HG02588 (cell line): ENCODE data around the gene PEDS1.
"Not testable (repeated sequence)": the region's sequence is repeated elsewhere in the genome, so short reads cannot be mapped to it uniquely, and the experiment has no call there.

Source experiments
- ATAC-seq: cut with Tn5 transposase; IDR thresholded peaks from one replicate; pipeline ENCODE4 v1.9.1; 2021; ENCODE audit warnings: mild to moderate bottlenecking, moderate library complexity; ENCODE audit not compliant: unreplicated experiment

PEDS1 gene

DNA sequence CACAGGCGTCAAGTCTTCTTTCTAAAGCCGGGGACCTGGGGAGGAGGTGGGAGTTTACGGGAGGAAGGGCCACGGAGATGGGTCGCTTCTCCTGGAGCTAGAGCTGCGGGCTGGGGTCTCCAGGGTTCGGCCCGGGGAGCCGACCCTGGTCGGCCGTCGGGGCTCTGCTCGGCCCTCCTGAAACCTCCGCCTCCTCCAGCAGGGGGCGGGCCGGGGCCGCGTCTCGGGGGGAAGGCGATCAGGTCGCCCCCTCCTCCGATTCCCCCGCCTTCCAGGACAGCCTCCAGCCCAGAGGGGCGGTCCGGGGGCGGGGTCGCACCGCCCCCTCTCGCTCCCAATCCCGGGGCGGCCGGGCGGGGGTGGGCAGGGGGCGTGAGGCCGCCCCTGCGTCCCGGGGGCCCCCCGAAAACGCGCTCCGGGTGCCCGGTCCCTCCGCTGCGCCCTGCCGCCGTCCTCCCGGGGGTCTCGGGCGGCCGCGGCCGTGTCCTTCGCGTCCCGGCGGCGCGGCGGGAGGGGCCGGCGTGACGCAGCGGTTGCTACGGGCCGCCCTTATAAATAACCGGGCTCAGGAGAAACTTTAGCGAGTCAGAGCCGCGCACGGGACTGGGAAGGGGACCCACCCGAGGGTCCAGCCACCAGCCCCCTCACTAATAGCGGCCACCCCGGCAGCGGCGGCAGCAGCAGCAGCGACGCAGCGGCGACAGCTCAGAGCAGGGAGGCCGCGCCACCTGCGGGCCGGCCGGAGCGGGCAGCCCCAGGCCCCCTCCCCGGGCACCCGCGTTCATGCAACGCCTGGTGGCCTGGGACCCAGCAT, 36.9 kb upstream of the PEDS1 start, which contains the start of gene CEBPB:
TSS of gene CEBPB (plus strand) at position 580 of the 814 bp plus-strand sequence. CDS start at position 784, 204 bp downstream.
- ATAC-seq, result peak; percentile 43

DNA sequence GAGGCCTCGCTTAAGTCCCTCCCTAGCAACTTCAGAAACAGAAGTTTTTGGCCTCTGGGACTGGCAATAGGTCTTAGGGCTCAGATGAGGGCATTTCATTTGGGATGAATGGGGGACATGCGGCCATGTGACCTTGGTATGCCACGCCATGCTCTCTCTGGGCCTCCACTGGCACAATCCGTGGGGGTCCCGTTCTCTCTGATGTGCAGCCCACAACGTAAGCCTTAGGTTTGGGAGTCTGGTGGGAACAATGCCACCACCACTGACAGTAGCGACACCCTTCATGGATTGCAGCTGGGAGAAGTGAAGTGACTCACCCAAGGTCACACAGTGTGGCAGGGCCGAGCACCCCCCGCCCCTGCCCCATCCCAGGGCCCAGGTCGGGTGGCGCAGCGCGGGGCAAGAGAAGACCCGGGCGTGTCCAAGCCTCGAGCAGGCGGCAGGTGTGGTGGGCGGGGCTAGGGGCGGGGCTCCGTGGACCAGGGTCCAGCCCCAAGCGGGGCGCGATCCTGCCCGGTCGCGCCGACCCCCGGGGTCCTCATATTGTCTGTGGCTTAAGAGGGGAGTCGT, 36.2 kb upstream of the PEDS1 start:
- ATAC-seq, result no peak

DNA sequence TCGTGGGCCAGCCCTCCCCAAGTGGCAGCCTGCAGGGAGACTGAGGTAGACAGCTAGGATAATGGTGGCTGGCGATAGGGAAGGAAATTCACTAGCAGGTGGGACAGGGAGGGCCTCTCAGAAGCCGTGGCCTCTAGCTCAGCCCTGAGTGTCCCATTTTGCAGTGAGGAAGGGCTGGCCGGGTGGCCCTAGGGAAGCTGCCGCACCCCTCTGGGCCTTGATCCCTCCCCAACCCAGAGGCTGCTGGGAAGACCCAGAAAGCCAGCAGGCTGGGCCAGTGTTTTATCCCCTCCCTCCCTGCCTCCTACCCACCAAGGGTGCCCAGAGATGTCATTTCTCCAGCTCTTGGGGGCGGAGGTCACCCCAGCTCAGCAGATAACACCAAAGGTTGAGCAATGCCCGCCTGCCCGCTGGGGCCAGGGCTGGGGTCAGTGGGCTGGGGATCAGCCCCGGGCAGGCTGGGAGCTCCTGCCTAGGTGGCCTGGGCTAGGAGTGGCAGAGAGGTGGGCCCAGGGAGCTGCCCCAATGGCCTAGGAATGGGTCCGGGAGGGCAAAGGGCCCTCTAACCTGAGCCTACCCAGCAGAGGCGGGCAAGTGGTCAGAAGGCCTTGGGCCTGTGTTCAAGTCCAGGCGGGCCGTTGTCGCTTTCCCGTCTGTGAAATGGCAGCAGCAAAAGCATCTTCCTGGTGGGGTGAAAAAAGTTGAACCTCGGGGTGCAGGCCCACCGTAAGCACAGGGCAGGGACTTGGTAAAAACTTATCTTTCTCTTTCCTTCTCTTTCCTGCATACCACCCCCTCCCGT, 35.6 kb upstream of the PEDS1 start:
- no peak for ATAC-seq

DNA sequence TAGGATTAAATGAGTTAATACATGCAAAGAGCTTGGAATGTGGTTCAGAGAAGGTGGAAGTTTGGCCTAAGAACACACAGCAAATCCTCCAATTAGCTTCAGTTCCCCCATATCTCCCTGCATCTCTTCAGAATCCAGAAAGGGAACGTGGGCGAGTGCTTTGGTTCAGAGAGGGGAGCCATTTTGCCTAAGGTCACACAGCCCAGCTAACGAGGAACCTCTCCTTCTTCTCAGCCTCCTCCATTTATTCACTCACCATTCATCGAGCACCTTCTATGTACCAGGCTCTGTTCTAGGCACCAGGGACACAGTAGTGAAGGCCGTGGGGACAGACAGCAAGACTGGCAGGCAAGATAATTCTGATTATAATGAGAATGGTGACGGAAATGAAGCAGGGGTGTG, 34.8 kb upstream of the PEDS1 start:
- no peak for ATAC-seq

DNA sequence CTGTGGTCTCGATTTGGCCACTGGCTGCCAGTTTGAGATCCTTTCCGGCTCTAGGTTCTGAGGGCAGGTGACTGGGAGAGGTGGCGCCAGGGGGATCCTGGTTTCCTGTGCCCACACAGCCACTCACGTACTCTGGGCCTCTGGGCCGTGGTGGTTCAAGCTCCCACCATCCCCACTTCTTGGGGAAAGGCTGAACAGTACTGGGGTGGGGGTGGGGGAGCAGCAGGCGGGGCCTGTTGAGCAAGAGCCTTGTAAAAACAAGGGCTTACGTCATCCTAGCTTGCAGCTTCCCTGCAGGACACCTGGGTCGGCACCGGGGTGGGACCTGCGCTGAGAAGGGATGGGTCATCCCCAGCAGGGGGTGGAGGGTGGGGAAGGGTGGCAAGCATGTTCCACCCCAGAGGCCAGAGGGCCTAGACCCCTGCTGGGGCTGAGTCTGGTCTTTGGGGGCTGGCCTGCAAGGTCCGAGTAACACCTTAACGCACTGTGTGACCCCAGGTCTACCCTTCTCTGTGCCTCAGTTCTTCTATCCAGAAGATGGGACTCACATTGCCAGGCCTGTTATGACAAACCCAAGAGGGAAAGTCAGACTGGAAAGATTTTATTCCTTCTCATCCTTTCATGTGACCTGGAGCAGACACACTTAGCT, 34.0 kb upstream of the PEDS1 start:
- ATAC-seq, result no peak

DNA sequence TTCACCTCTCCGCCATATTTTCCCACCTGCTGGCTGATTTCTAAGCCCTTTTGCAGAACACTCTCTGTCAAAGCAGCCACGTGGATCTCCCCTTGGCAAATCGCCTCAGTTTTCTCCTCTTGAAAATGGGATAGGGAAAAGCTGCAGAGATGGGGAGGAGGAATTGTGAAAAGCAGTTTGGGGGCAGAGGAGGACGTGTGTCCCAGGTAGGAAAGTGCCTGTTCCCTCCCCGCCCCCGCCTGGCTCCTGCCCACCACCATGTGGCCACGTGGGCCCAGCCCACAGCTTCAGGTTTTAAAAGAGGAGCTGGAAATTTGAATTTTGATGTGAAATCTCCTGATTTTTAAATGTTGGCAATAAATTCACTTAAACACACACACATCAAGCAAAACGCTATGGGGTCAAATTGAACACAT, 33.5 kb upstream of the PEDS1 start:
- no peak for ATAC-seq

DNA sequence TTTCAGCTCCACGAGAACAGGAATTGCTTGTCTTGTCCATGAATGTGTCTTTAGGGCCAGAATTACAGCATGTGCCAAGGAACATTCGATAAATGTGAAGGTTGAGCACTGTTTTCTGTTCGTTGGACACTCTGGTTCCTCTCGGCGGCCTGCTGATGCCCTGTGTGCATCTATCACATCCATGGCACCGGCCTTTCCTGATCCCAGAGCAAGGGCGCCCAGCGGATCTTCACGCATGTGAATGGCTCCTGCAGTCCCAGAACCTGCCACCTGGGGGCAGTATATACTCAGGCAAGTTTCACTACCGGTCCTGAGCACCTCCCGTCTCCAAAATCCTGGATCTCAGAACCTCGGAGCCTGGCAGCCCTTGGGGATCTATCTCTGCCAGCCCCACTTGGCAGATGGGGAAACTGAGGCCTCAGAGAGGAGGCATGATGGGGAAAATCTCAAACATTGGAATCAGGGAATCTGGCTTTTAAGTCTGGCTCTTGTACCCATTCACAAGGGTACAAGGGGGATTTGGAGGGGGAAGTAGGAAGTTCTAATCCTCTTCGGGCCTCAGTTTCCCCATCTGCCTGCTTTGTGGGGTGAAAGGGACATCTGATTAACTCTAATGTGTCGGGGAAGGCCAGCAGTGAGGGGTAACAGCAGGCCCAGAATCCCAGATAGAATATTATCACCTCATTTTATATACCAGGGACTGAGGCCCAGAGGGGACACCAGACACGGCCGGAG, 32.8 kb upstream of the PEDS1 start:
- ATAC-seq, result no peak

DNA sequence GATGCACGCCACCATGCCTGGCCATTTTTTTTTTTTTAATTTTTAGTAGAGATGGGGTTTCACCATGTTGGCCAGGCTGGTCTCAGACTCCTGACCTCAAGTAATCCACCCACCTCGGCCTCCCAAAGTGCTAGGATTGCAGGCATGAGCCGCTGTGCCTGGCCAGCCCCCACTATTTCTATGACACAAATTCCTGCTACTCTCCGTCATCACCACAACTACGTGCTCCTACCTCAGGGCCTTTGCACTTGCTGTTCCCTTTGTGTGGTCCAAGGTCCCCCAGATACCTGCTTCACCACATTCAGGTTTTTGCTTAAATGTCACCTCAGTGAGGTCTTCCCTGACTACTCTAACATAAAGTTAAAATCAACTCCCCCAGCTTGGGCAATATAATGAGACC, 31.9 kb upstream of the PEDS1 start:
- ATAC-seq, result no peak

DNA sequence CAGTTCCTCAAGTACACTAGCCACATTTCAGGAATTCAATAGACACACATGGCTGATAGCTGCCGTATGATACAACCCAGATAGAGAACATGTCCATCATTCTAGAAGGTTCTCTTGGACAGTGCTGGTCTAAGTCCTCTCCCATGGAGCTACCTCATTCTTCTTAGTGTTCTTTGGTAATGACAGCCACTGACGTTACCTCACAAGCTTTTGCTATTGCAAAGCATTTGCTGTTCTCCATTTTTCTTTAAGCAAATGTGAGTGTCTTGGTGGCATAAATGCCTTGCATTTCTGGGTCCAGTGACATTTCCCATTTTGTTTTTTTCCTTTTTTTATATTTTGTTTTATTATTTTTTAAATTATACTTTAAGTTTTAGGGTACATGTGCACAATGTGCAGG, 28.8 kb upstream of the PEDS1 start:
- ATAC-seq, result no peak

DNA sequence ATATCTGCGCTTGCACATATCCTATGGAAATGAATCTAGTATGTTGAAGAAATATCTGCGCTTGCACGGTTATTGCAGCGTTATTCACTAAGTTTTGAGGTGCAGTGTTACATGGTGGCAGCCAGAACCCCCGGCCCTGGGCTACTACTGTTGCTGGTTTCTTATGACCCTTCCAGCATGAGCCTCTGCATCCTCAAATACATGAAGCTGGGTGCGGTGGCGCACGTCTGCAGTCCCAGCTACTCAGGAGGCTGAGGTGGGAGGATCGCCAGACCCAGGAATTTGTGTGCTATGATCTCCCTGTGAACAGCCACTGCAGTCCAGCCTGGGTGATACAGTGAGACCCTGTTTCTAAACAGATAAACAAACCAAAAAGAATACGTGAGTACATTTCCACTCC, 27.8 kb upstream of the PEDS1 start:
- ATAC-seq, result no peak

DNA sequence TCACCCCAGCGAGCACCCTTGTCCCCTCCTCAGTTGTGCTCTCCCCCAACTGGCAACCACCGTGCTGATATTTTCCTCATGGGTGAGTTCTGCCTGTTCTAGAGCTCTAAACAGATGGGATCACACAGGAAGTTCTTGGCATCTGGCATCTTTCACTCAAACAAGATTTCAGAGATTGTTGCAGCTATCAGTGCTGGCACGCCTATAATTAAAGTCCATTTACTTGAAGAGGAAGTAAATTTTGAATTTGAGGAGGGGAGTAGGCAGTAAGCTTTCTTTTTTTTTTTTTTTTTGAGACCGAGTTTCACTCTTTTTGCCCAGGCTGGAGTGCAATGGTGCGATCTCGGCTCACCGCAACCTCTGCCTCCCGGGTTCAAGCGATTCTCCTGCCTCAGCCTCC, 25.1 kb upstream of the PEDS1 start:
- not testable (repeated sequence) for ATAC-seq

DNA sequence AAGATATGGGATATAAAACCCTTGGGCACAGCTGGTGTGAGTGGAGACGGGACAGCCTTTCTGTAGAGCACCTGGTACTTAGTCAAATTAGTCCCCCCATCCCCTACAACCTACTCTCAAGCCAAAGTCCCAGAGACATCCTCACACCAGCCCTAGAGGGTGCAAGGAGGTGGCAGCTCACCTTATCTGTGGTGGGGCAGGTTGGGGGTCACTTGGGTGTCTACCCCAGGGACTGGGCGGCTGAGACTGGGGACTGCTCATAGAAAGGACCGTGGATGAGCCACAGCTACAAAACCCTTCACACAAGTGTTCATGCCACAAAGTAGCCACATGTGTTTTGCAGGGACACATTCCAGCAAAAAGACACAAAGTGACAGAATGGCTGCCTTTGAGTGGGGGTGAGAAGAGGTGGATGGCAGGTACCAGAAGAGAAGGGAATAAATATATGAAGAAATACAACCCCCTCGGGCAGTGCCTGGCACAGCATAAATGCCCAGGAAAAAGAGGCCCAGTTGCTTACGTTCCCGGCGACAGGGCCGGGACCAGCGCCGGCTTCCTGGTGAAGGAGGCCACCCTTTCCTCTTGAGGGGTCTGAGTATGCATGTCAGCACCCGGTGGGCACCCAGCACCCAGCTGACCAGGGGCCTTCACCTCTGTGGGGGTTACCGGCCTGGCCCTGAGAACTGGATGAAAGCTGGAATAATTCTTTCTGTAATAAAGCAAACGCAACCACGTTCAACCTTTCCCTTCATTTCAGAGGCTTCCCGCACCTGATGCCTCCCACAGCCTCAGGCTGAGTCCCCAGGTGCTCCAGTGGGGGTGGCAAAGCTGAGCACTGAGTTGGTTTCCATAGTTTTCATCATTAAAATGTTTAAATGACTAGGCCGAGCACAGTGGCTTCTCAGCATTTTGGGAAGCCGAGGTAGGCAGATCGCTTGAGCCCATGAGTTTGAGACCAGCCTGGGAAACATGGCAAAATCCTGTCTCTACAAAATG, 22.7 kb upstream of the PEDS1 start:
- no peak for ATAC-seq

DNA sequence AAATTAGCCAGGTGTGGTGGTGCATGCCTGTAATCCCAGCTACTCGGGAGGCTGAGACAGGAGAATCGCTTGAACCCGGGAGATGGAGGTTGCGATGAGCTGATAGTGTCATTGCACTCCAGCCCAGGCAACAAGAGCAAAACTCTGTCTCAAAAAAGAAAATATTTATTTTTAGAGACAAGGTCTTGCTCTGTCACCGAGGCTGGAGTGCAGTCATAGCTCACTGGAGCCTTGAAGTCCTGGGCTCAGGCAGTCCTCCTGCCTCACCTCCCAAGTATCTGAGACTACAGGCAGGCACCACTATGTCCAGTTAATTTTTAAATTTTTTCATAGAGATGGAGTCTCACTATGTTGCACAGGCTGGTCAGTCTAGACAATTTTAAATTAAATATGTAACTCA, 20.9 kb upstream of the PEDS1 start:
- no peak for ATAC-seq

DNA sequence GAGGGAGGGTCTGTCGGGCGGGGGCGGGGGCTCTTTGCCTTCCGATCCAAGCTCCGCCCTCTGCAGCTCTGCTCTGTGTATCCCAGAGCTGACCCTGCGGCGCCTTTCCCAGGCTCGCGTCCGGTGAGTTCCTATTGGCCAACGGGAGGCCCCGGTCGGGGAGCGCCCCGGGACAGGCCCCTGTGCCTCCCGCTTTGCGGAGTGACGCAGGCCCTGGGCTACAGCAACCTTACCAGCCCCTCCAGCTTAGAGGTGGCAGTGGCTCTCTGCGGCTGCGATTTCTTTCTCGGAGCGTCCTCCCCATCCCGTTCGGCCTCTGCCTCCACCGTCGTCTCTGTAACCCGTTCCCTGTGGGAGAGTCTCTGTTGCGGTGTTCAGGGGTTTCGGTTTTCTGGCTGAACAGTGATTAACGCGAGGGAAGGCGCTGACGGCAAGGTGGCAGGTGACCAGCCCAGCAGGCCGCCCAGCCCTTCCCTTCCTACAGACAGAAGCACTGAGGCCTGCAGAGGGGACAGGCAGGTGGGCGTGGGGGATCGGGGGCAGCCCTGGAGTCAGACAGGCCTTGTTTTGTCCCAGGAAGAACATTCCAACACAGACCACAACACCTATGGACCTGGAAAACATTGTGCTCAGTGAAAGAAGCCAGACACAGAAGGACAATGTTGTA, 19.0 kb upstream of the PEDS1 start:
- no peak for ATAC-seq

DNA sequence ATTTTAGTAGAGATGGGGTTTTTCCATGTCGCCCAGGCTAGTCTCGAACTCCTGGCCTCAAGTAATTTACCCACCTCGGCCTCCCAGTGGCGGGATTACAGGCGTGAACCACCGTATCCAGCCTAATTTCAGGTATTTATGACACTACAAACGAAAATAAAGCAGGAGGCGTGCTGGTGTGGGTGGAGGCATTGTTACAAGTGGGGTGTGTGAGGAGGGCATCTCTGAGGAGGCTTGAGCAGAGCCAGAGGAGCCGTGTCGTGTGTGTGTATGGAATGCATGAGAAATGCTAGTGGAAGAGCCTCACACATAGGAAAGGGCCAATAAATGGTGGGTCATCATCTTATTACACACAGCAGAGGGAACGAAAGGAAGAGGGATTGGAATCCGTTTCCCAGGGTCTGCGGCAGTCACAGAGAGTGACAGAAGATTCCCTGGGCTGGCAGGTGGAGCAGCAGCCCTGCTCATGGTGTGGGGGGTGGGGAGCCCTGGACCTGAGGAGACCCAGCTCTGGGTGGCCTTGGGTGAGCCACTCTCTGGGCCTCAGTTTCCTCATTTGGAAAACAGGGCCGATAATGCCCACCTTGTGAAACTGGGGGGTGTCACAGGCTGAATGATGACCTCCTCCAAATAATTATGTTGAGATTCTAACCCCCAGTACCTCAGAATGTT, 17.2 kb upstream of the PEDS1 start:
- ATAC-seq, result no peak

DNA sequence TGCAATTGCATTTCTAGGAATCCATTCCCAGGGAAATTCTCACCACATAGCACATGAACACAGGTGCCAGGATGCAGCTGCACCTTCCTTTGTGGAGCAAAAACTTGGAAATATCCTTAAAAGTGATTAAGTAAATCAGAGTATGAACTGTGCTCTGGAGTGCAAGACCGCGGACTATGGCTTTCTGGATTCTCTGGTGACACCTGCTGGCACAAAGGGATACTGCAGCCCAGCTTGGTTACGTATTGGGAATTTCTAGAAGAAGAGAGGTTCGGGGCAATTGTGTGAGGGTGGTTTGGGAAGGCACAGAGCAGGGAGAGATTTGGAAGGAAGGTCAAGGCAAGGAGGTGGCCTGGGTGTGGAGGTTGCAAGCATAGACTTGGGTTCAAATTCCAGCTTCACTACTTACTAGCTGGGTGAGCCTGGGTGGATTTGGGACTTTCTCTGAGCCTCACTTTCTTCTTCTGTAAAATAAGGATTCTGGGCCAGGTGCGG, 15.9 kb upstream of the PEDS1 start:
- ATAC-seq, result no peak

DNA sequence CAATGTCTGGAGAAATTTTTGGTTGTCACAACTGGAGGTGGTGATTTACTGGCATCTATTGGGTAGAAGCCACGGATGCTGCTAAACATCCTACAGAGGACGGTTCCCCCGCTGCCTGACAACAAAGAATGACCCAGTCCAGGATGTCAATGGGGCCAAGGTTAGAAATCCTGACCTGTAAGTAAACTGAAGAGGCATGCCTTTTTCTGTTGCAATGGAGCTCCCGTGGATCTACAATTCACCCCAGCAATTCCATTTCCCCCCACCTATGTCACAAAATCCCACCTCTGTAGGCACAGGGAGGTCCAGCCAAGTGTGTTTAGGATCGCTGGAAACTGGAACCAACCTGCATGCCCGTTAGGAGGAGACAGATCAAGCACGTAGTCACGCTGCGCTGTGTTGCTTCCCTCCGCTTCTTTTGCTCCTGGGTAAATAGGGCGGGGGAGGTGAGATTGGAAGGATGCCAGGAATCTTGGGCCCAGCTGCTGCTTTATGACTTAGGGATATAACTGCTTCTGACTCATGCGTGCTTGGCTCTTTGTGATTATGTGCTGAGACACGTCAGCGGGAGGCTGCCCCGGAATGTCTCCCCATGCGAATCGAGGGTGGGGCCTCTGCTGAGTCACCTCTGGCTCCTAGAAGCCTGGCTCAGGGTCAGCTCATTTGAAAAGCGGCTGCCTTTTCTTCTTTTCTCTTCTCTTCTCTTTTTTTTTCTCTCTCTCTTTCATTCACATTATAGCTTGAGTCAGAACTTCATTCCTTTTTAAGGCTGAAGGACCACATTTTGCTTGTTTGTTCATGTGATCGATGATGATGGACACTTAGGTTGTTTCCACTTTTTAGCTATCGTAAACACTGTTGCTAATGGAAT, 12.4 kb upstream of the PEDS1 start:
- peak; percentile 87 for ATAC-seq
